KBM-7 (cell line): ENCODE data around the gene JMJD1C.
"Not testable (repeated sequence)": the region's sequence is repeated elsewhere in the genome, so short reads cannot be mapped to it uniquely, and the experiment has no call there.

Experiments
- DNase-seq: peaks from one replicate; pipeline ENCODE4 v3.0.0-alpha.2; 2015
- in situ Hi-C: fragments of 300-500 bp; cut with MboI; formaldehyde crosslinking; loops from 2 replicates; pipeline ENCODE4 v1.14.3; 2020; ENCODE audit warnings: low sequenced_read_pairs, low pct_unique_long_range_greater_than_20kb, mixed read lengths

The JMJD1C gene, protein sequence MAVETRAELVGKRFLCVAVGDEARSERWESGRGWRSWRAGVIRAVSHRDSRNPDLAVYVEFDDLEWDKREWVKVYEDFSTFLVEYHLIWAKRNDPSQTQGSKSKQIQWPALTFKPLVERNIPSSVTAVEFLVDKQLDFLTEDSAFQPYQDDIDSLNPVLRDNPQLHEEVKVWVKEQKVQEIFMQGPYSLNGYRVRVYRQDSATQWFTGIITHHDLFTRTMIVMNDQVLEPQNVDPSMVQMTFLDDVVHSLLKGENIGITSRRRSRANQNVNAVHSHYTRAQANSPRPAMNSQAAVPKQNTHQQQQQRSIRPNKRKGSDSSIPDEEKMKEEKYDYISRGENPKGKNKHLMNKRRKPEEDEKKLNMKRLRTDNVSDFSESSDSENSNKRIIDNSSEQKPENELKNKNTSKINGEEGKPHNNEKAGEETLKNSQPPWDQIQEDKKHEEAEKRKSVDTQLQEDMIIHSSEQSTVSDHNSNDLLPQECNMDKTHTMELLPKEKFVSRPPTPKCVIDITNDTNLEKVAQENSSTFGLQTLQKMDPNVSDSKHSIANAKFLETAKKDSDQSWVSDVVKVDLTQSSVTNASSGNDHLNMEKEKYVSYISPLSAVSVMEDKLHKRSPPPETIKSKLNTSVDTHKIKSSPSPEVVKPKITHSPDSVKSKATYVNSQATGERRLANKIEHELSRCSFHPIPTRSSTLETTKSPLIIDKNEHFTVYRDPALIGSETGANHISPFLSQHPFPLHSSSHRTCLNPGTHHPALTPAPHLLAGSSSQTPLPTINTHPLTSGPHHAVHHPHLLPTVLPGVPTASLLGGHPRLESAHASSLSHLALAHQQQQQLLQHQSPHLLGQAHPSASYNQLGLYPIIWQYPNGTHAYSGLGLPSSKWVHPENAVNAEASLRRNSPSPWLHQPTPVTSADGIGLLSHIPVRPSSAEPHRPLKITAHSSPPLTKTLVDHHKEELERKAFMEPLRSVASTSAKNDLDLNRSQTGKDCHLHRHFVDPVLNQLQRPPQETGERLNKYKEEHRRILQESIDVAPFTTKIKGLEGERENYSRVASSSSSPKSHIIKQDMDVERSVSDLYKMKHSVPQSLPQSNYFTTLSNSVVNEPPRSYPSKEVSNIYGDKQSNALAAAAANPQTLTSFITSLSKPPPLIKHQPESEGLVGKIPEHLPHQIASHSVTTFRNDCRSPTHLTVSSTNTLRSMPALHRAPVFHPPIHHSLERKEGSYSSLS (N-terminal part only)

DNA sequence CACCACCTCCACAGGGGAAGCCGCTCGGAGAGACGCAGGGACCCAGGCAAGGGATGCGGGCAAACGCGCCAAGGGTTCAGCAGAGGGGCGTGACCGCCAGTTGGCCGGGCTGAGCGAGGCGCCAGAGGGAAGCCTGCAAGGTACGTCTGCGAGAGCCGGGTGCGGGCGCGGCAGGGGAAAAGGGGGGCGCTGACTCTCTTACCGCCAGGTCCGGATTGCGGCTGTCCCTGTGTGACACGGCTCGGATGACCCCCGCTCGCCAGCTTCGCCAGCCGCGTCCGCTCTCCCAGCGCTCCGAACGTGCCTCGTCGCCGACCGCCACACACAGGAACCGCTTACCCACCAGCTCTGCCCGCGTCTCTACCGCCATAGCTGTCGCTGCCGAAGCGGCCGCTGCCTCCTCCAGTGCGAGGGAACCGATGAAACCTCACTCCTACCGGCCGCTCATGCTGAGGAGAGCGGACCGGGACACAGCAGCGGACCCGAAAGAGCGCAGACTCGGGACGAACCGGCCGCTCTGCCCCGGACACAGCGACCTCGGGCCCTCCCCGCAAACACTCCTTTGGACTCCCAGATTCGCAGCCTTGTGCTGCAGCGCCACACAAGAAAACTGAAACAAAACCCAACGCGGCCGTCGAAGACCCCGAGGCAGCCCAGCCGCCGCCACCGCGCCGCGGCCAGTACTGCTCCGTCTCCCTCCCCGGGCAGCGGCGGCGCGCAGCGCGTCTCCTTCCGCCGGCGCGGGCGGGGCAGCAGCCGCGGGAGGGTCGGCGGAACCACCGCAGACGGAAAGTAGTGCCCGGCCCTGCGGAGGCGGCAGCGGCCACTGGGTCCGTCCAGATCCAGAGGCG lies at the start of gene JMJD1C:
JMJD1C (minus strand) TSS at position 685 of the 851 bp plus-strand sequence; CDS start at position 370, 315 bp downstream.
- DNase-seq: peak; percentile 81
- in situ Hi-C loops: no loop called here

DNA sequence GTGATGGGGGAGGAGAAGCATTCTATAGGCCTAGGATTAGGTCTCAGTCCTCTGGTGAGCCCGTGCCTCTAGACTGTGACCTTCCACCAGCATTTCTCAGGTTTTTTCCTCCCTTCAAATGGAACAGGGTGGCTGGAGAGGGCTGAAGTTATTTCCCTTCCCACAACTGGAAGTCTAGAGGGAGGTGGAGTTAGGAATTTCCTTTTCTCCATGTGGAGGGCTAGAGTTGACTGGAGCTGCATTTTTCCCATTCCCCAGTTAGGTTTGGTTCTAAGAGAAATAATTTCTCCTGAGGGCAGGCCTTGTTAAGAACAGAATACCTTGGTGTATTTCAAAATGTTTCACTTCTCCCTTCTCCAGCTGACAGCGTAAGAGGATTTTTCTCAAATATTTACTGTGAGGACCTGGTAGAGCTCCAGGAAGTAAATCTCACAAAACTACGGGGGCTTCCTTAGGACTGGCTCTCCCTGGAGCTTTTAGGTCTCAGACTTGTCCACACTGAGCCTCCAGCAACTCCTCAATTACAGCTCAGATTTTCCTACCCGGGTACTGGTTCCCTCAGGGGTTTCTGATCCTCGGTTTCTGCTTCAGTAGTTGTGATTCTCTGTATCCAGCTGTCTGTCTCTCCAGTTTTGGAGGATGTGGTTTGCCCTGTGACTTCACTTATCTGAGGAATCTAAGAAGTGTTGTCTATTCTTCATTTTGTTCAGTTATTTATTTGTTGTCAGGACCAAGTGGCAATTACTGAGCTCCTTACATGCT lies 49.4 kb upstream of the JMJD1C start:
- in situ Hi-C loops: no loop called here
- peak; percentile 63 for DNase-seq

DNA sequence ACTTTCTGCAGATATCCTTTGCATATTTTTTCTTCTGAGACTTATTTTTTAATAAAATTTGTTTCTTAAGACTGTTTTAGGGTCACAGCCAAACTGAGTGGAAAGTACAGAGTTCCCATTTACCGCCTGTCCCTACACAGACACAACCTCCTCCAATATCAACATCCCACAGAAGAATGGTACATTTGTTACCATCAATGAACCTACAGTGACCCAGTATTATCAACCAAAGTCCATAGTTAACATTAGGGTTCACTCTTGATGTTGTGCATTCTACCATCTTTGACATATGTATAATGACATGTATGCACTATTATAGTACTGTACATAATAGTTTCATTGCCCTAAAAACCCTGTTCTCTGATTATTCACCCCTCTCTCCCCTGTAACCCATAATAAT lies 40.8 kb upstream of the JMJD1C start:
- in situ Hi-C loops: no loop called here
- DNase-seq: no peak

DNA sequence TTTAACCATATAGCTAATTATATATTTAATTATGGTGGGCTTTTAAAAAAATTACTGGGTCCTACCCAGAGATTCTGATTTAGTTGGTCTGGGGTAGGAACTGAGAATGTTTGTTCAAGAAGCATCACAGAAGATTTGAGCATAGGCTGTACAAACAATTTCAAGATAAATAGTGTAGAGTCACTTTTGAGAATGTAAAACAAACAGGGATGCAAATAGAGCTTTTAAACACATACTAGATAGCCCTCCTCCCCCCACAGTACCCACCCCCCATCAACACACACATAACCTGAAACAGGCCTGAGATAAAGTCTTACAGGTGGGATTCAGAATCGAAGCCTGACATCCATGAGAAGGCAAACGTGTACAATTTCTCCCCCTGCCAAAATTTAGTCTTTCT lies 39.8 kb upstream of the JMJD1C start:
- in situ Hi-C loops: no loop called here

DNA sequence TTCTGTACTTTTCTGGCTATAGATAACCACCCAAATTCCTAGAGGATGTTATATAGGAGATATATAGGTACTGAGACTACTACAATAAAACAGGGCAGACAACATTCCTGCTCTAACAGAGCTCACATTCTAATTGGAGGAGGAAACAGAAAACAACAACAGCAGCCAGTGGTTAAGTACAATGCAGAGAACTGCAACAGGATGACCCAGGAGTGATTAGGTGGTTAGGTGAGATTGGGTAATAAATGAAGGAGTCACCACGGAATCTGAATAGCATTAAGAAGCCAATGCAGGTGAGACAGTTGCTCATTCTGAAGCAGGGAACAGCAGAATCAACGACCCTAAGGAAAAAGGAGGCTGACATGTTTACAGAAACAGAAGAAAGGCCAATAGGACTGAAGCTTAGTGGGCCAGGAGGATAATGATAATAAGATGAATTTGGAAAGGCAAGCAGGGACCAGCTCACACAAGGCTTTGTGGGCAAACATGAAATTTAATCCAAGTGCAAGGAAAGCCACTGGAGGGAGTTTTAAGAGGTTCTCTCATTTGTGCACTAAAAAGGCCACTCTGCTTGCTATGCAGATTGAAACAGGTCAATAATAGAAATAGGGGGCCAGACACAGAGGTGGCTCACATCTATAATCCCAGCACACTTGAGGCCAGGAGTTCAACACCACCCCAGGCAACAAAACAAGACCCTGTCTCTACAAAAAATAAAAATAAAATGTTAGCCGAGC lies 38.5 kb upstream of the JMJD1C start:
- in situ Hi-C loops: no loop called here
- no peak for DNase-seq

More for the DNA sequence above, 39.8 kb upstream of the JMJD1C start:
- DNase-seq: no peak

DNA sequence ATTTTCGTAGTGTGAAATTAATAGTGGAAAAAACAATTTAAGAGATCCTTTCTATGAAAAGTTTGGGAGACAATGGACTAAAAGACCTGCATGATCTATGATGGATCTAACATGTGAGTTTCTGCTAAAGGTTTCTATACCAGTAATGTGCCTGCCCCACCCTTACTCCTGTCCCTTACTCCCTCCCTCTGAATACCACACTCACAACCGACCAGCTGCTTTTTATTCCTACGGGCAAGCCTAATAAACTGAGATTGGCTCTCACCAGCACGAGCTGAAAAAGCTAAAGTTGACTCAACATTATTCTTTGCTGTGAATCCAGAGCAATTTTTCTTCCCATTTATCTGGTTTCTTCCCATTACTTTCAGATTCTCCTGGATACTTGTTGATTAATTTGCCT lies 37.6 kb upstream of the JMJD1C start:
- DNase-seq: no peak
- in situ Hi-C loops: no loop called here

DNA sequence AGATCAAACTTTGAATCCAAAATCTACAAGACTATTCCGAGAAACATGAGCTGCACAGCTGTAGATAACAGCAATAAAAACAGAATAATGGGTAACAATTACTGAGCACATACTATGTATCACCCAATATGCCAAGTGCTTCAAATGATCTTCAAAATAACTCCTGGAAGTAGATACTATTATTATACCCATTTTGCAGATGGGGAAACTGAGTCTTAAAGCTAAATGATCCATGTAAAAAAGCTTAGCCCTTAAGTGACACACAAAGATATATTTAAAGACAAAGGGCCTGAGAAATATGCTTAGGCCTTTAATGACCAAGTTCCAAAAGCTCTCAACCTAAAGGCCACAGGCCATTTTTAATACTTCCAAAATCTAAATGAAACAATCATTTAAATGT lies 37.1 kb upstream of the JMJD1C start:
- DNase-seq: no peak
- in situ Hi-C loops: no loop called here

DNA sequence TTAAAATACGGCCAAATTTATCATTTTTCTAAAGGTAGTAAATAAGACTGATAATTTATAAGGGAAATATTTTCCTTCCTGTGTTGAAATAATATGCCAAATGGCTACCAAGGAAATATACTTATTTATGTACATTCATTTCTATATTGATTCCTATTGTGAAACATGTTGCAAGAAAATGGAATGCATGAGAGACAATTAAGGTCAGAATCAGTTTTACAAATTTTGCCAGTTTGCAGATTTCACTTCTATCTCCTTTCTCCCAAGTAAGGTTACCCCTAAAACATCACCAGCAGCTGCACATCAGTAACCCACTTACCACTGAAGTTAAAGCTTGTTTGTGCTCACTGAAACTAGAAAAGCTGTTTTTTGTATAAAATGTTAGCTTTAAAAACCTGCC lies 36.2 kb upstream of the JMJD1C start:
- in situ Hi-C loops: no loop called here
- DNase-seq: no peak

DNA sequence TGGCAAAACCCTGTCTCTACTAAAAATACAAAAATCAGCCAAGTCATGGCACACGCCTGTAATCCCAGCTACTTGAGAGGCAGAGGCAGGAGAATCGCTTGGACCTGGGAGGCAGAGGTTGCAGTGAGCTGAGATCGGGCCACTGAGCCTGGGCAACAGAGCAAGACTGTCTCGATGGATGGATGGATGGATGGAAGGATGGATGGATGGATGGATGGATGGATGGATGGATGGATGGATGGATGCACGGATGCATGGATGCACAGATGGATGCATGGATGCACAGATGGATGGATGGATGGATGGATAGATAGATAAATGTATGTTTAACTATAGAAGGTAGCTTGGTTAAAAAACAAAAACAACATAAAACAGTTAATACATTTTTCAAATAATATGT lies 34.8 kb upstream of the JMJD1C start:
- in situ Hi-C loops: not testable (repeated sequence)

DNA sequence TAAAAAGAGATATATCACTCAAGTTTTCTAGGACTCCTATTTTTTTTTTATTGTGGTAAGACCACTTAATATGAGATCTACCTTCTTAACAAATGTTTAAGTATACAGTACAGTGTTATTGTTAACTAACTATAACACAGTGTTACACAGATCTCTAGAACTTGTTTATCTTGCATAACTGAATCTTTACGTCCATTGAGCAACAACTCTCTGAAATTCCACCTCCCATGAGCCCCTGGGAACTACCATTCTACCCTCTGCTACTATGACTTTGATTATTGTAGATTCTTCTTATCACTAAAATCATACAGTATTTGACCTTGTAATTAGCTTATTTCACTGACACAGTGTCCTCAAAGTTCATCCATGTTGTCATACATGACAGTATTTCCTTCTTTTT lies 32.9 kb upstream of the JMJD1C start:
- in situ Hi-C loops: no loop called here
- DNase-seq: no peak

More for the DNA sequence above, 34.8 kb upstream of the JMJD1C start:
- DNase-seq: not testable (repeated sequence)

DNA sequence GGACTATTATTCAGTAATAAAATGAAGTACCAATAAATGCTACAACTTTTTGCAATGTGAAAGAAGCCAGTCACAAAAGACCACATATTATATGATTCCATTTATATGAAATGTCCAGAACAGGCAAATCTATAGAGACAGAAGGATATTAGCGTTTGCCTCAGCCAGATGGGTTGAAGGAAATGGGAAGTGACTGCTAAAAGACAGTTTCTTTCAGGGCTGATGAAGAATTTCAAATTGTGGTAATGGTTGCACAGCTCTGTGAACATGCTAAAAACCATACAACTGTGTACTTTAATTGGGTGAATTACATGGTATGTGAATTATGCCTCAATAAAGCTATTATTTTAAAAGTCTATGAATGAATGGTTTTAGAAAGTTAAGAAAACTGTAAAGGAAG lies 31.5 kb upstream of the JMJD1C start:
- in situ Hi-C loops: no loop called here
- DNase-seq: peak; percentile 26

DNA sequence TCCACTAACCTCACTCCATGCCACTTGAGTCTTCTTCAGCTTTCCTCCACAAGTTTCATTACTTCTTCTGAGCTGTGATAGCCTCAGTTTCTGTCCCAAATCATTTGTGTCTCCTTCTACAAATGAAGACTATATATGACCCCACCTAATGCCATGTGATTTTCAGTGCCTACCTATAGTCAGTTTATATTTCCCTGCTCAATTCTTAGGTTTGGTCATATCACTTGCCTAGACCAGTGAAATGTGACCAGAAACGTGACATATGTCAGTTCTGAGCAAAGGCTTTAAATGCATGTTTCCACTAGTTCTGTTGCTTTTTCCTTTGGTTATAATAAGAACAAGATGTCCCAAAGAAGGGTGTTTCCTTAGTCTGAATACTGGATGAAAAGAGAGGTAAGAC lies 30.8 kb upstream of the JMJD1C start:
- in situ Hi-C loops: no loop called here
- no peak for DNase-seq

DNA sequence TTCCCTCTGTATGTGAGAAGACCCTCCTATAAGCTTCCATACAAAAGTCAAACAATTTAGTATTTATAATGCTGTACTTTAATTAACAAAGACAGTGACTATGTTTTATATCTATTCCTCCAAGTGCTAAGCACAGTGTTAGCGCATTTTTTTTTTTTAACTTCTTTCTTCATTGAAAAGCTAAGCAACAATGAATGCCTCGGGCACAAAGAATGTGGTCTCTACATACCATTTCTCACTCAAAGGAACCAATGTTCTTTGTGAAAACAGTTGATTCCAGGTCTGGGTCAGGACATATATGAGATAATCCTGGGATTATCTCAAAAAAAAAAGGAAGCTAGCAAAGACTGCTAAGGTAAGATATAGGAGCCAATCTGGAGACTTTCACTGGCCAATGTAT lies 29.2 kb upstream of the JMJD1C start:
- in situ Hi-C loops: no loop called here
- DNase-seq: no peak

DNA sequence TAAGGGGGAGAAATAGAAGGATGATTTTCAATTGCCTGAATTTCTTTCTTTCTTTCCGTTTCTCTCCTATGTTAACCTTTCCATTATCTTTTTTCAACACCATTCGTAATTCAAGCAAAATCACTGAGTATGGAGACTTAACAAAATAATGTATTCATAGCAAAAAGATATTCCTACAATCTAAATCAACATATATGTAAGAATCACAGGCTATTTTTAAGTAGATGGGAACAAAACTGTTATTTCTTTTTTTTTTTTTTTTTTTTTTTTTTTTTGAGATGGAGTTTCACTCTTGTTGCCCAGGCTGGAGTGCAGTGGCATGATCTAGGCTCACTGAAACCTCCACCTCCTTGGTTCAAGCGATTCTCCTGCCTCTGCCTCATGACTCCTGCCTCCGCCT lies 27.2 kb upstream of the JMJD1C start:
- no peak for DNase-seq
- in situ Hi-C loops: no loop called here

DNA sequence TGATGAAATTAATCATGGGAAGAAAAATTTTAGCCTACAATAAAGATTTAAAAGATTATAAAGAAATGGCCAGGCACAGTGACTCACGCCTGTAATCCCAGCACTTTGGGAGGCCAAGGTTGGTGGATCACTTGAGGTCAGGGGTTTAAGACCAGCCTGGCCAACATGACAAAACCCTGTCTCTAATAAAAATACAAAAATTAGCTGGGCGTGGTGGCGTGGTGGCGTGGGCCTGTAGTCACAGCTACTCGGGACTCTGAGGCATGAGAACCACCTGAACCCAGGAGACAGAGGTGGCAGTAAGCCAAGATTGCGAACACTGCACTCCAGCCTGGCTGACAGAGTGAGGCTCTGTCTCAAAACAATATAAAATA lies 26.5 kb upstream of the JMJD1C start:
- in situ Hi-C loops, DNase-seq: not testable (repeated sequence)

DNA sequence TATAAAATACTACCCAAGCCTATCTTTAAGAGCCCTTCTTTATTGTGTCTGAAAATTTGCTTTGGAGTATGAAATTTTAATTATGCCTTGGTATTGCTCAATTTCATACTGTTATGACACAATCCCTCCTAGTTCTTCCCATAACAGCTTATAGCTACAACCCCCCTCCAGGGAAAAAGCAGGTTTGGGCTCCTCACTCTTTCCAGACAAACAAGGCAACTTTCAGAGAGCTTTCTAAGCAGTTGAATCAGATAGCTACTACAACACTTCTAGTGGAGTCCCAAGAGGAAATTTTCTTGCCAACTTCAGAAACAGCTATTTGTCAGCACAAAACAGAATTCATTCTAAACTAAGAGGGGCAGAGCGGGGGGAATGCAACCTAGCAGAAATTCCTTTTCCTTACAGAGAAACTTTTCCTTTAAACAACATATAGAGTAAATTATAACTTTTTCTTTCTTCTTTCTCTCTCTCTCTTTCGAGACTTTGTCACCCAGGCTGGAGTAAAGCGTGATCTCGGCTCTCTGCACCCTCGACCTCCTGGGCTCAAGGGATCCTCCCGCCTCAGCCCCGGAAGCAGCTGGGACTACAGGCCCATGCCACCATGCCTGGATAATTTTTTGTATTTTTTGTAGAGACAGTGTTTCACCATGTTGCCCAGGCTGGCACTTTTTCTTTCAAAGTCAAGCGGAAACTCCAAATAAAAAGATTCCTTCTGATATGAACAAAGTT lies 26.0 kb upstream of the JMJD1C start:
- DNase-seq: peak; percentile 55
- in situ Hi-C loops: no loop called here

DNA sequence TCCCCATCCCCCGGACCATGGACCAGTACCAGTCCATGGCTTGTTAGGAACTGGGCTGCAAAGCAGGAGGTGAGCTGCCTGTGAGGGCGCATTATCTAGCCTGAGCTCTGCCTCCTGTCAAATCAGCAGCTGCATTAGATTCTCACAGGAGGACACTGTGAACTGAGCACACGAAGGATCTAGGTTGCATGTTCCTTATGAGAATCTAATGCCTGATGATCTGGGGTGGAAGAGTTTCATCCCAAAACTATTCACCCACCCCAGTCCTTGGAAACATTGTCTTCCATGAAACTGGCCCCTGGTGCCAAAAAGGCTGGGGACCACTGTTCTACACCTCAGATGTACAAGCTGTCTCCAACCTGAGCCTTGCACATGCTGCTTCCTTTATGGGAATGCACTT lies 24.1 kb upstream of the JMJD1C start:
- DNase-seq: no peak
- in situ Hi-C loops: no loop called here
